ENCODE measurements around the gene PRSS8.

- TF ChIP-seq POLR2A (IDR thresholded peaks at IDR 0.05; ENCODE audit: low read depth, low read length) = no peak
- TF ChIP-seq POLR2AphosphoS5 (IDR thresholded peaks at IDR 0.05; ENCODE audit: low read depth, low read length) = no peak
- TF ChIP-seq TAF1 (IDR thresholded peaks at IDR 0.05; ENCODE audit: borderline replicate concordance, low read depth, low read length) = no peak
Observed at GRCh38 chr16:31130899-31131298, 4.6 kb downstream of the PRSS8 start.
